ENCODE data around the gene CNOT3. TPM values are rescaled to one million over a fixed set of nuclear protein-coding genes. Genes with fewer than 3 reads are reported as not detected.
A peak's percentile ranks its signal among the peaks of the same experiment; 100 is the strongest.

The CNOT3 gene
- total and polyA plus RNA-seq, 9 of the 15 experiments (the other 6 are each of a cell fraction or from before 2014, with no cell fraction given), result 0.27 to 60.4 (median 9.9) TPM

DNA sequence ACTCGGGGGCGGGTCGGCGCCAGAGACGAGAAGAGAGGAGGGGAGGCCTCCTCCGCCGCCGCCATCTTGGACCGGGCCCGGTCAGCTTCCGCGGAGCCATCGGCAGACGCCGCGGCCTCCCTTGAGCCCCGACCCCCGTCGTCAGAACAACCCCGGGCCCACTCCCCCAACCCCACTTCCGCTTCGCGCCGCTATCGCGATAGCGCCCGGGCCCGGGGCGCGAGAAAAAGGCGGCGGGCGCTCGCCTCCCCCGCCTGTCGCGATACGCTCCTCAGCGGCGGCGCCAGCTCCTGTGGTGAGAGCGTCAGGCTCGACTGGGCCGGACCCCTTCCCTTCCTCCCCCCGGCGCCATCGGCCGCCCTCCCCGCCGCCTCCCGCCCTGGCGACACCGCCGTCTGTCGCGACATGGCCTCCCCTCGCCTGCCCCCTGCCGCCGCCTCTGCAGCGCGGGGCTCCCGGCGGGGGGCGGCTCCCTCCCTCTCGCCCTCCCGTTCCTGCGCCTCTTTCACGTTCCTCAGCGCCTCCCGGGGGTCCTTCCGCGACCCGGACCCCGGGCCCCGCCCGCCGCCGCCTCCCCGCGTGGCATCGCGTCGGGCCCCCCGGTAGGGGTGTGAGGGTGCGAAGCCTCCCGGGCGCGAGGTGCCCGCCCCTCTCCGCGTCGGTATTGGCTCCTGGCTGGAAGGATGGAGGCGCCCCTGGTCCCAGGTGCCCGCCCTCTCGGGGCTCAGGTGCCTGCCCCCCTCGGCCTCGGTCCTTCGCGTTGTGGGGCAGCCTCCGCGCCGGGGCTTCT is at the start of gene CNOT3 (continued):
- TF ChIP-seq ZBTB49 (CRISPR knock-in tag; IDR thresholded peaks at IDR 0.05; ENCODE audit: borderline replicate concordance) (no peak), XRCC3 (IDR thresholded peaks at IDR 0.05) (no peak), ZNF57 (CRISPR knock-in tag; IDR thresholded peaks at IDR 0.05) (no peak), BRD4 (IDR thresholded peaks at IDR 0.05) (peak; percentile 95), HDAC1 (IDR thresholded peaks at IDR 0.05) (peak in 1 of 2 experiments; percentile 17; a peak in 1 of 4 replicates), SMARCB1 (IDR thresholded peaks at IDR 0.05; ENCODE audit: insufficient read length, low read depth) (no peak), SP2 (IDR thresholded peaks at IDR 0.05; ENCODE audit: extremely low read depth, low read depth, low read length, poor library complexity, severe bottlenecking) (no peak), MBD2 (IDR thresholded peaks at IDR 0.05; ENCODE audit: borderline replicate concordance, low read depth) (no peak), TAF1 (IDR thresholded peaks at IDR 0.05; ENCODE audit: control insufficient read depth, extremely low read depth, insufficient read depth, low read length, severe bottlenecking) (peak; percentile 64), POLR2AphosphoS5 (IDR thresholded peaks at IDR 0.05; ENCODE audit: control insufficient read depth, insufficient read depth, low read depth, low read length) (peak; percentile 54; the same call in 1 of the 2 replicates), KDM4B (IDR thresholded peaks at IDR 0.05; ENCODE audit: borderline replicate concordance in 2 of 2, low read depth in 1 of 2) (peak in 1 of 2 experiments; percentile 88; a peak in 1 of 4 replicates)
- TF ChIP-seq, protein P1, sequence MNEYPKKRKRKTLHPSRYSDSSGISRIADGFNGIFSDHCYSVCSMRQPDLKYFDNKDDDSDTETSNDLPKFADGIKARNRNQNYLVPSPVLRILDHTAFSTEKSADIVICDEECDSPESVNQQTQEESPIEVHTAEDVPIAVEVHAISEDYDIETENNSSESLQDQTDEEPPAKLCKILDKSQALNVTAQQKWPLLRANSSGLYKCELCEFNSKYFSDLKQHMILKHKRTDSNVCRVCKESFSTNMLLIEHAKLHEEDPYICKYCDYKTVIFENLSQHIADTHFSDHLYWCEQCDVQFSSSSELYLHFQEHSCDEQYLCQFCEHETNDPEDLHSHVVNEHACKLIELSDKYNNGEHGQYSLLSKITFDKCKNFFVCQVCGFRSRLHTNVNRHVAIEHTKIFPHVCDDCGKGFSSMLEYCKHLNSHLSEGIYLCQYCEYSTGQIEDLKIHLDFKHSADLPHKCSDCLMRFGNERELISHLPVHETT (CRISPR knock-in tag; conservative IDR thresholded peaks at IDR 0.05 in 1 of 2, IDR thresholded peaks at IDR 0.05 in 1 of 2), result peak in 1 of 2 experiments; percentile 67; a peak in 1 of 4 replicates

All from K562 (cell line).